Uterus (tissue), 2 donors: ENCODE results near the gene MSANTD1.

ENCODE experiments used
- POLR2A ChIP-seq, 2 donors: fragments of 450-650 bp; IDR thresholded peaks; one replicate each; pipeline ENCODE4 v1.6.1; 2016; ENCODE audit warnings: antibody characterized with exemption in 2 of 2, mild to moderate bottlenecking in 1 of 2, moderate library complexity in 1 of 2
- TF ChIP-seq, protein P1 (sequence below), 4 experiments: fragments of 200-600 bp in 2 of 4; fragments of 450-650 bp in 2 of 4; sonication (generic) in 2 of 4; IDR thresholded peaks; one replicate each; pipeline ENCODE4 v1.5.1; 2016 to 2019; ENCODE audit warnings: antibody characterized with exemption in 4 of 4, mild to moderate bottlenecking in 2 of 4, moderate library complexity in 1 of 4

GRCh38 chr4:3235581-3235980 lies 13.4 kb upstream of the MSANTD1 start:
- TF ChIP-seq POLR2A (IDR thresholded peaks at IDR 0.05), result no peak
- TF ChIP-seq, protein P1, sequence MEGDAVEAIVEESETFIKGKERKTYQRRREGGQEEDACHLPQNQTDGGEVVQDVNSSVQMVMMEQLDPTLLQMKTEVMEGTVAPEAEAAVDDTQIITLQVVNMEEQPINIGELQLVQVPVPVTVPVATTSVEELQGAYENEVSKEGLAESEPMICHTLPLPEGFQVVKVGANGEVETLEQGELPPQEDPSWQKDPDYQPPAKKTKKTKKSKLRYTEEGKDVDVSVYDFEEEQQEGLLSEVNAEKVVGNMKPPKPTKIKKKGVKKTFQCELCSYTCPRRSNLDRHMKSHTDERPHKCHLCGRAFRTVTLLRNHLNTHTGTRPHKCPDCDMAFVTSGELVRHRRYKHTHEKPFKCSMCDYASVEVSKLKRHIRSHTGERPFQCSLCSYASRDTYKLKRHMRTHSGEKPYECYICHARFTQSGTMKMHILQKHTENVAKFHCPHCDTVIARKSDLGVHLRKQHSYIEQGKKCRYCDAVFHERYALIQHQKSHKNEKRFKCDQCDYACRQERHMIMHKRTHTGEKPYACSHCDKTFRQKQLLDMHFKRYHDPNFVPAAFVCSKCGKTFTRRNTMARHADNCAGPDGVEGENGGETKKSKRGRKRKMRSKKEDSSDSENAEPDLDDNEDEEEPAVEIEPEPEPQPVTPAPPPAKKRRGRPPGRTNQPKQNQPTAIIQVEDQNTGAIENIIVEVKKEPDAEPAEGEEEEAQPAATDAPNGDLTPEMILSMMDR (IDR thresholded peaks at IDR 0.05), result no peak
